Common myeloid progenitor, CD34-positive (primary cell): ENCODE data around the gene SLIT1.

Source experiments
- CTCF ChIA-PET: fragments of 350-600 bp; sonication (Branson Sonifier 250); formaldehyde crosslinking; loops from one replicate; lab custom pipeline; 2021; ENCODE audit warnings: antibody characterized with exemption; lab: Charles Lee
- POLR2A ChIA-PET: fragments of 350-600 bp; sonication (Branson Sonifier 250); formaldehyde crosslinking; loops from one replicate; lab custom pipeline; 2021; ENCODE audit warnings: antibody characterized with exemption; lab: Charles Lee
- DNase-seq, 3 donors: peaks; one replicate each; pipeline versions ENCODE4 v3.0.0 to v3.0.0-alpha.2; 2013
- H3K27ac ChIP-seq, 2 experiments: 1 replicate in 1 of 2; 2 replicates in 1 of 2; pipeline ENCODE4 v1.7.0; 2013; ENCODE audit warnings: inconsistent platforms in 2 of 2, low read length in 2 of 2, mild to moderate bottlenecking in 2 of 2, low read depth in 1 of 2, moderate library complexity in 1 of 2; ENCODE audit not compliant: severe bottlenecking in 2 of 2, insufficient read depth in 1 of 2, poor library complexity in 1 of 2
- H3K27me3 ChIP-seq, 5 experiments: replicated peaks in 2 of 5; 1 replicate in 3 of 5; 2 replicates in 2 of 5; pipeline versions ENCODE4 v1.6.1 to v1.7.0; 2013; ENCODE audit warnings: low read length in 4 of 5, mild to moderate bottlenecking in 2 of 5, moderate library complexity in 2 of 5, inconsistent platforms in 1 of 5; ENCODE audit not compliant: insufficient read depth in 5 of 5, control insufficient read depth in 4 of 5
- H3K36me3 ChIP-seq, 4 experiments: 1 replicate in 2 of 4; 2 replicates in 2 of 4; pipeline versions ENCODE4 v1.6.1 to v1.7.0; 2013; ENCODE audit warnings: low read length in 3 of 4, control low read depth in 1 of 4, mild to moderate bottlenecking in 1 of 4; ENCODE audit not compliant: control insufficient read depth in 4 of 4, insufficient read depth in 4 of 4
- H3K4me1 ChIP-seq, 4 experiments: 1 replicate in 3 of 4; 2 replicates in 1 of 4; pipeline versions ENCODE4 v1.6.1 to v1.7.1; 2013; ENCODE audit warnings: low read length in 3 of 4, mild to moderate bottlenecking in 3 of 4, control low read depth in 1 of 4, inconsistent platforms in 1 of 4, moderate library complexity in 1 of 4; ENCODE audit not compliant: control insufficient read depth in 4 of 4, insufficient read depth in 4 of 4; ENCODE audit errors: control extremely low read depth in 1 of 4
- H3K4me3 ChIP-seq, 7 experiments: 1 replicate in 4 of 7; 2 replicates in 3 of 7; pipeline versions ENCODE4 v1.5.1 to v1.7.0; 2013; ENCODE audit warnings: mild to moderate bottlenecking in 7 of 7, low read length in 6 of 7, moderate library complexity in 6 of 7, inconsistent platforms in 2 of 7, low read depth in 2 of 7, control low read depth in 1 of 7; ENCODE audit not compliant: insufficient read depth in 4 of 7, control insufficient read depth in 1 of 7; ENCODE audit errors: extremely low read depth in 1 of 7
- H3K9me3 ChIP-seq, 5 experiments: 1 replicate in 4 of 5; 2 replicates in 1 of 5; pipeline versions ENCODE4 v1.6.1 to v1.7.1; 2013; ENCODE audit warnings: low read length in 4 of 5, mild to moderate bottlenecking in 2 of 5, inconsistent platforms in 1 of 5, low read depth in 1 of 5, moderate library complexity in 1 of 5; ENCODE audit not compliant: control insufficient read depth in 4 of 5, insufficient read depth in 2 of 5; ENCODE audit errors: control extremely low read depth in 1 of 5
- WGBS: methylation state at CpG from one replicate; pipeline ENCODE4 v1.1.5; 2013; ENCODE audit not compliant: insufficient coverage; 5-methylcytosine and 5-hydroxymethylcytosine counted together

SLIT1 gene

DNA sequence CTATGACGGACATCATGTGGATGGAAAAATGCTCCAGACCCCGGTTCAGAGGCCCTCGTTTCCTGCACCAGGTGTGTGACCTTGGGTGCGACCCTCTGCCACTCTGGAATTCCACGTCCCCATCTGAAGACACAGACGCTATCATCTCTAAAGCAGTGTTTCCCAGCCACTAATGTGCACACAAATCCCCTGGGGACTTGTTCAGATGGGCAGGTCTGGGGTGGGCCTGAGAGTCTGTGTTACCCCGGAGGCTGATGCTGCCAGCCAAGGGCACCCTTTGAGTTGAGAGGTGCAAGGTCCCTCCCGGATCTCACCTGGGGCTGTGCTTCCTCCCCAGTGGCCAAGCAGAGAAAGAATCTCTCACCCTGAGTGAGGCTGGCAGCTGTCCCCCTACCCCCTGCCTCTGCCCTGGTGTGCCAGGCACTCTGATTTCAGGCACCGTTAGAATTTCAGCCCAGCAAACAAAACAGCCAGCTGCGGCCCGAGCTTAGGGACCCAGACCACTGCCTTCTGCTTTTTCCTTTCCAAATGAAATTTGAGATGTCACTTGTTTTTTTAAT, 90.0 kb downstream of the SLIT1 start:
- no peak for DNase-seq
- POLR2A ChIA-PET, result no interaction called here
- Histone ChIP-seq H3K4me1 (no peaks in the 10 kb centered on the region), H3K4me3 (no peak overlapping the region), H3K27me3 (peaks cover 0 to 63% (median 23%) of the 10 kb centered on the region in 5 experiments), H3K27ac (no peak overlapping the region), H3K36me3 (no peaks in the 10 kb centered on the region), H3K9me3 (no peaks in the 10 kb centered on the region)
- CTCF ChIA-PET, result interaction anchor here (0.7 to 2.4 kb wide), 4 partner anchors 8 to 14 kb away, joined by 3 to 6 read pairs (median 4); no protein-coding TSS in a partner anchor
- 31% methylated on average over 9 of the region's 11 CpGs for WGBS

DNA sequence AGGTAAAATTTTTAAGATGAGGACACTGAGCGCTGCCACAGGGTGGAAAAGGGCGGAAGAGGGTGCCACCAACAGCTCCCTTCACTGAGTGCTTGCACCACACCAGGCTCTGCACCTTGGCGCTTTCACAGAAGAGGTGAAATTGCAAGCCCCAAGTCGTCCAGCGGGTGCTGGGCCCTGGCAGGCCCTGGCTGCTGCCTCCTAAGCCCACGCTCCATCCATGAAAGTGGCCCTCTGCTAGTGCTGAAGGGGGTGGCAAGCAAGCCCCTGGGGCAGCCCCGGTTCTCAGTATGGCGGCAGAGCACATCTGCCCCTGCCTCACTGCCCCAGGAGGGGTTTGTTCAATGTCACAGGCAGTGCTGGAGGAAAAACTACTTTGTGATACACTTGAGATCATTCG, 95.1 kb downstream of the SLIT1 start:
- peaks cover 0 to 78% (median 34%) of the 10 kb centered on the region in 5 experiments for H3K27me3 ChIP-seq
- no peaks in the 10 kb centered on the region for H3K36me3 ChIP-seq
- 78% methylated on average over 9 of the region's 9 CpGs for WGBS
- H3K27ac ChIP-seq, result no peak overlapping the region
- H3K4me3 ChIP-seq, result no peak overlapping the region
- CTCF ChIA-PET, result interaction anchor here (7.0 kb wide), 1 partner anchor 10 kb away, joined by 35 read pairs; no protein-coding TSS in a partner anchor
- POLR2A ChIA-PET, result no interaction called here
- no peaks in the 10 kb centered on the region for H3K9me3 ChIP-seq
- no peak for DNase-seq
- no peaks in the 10 kb centered on the region for H3K4me1 ChIP-seq

DNA sequence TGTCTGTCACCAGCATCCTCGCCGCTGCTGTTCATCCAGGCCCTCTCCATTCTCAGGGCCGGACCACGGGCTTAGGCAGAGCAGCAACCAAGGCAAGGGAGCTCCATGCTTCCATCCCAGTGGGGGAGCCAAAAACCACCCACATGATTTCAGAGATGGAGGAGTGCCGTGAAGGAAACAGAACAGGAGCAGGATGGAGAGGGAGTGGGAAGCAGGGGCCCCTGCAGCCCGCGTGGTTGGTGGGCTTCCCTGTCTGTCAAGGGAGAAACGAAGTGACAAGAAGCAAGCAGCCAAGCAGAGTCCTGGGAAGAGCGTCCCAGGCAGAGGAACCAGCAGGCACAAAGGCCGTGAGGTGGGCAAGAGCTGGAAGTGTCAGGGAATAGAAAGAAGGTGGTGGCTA, 95.7 kb downstream of the SLIT1 start:
- Histone ChIP-seq H3K9me3 (no peaks in the 10 kb centered on the region), H3K27ac (no peak overlapping the region), H3K4me1 (no peaks in the 10 kb centered on the region), H3K36me3 (no peaks in the 10 kb centered on the region), H3K27me3 (peaks cover 0 to 72% (median 28%) of the 10 kb centered on the region in 5 experiments), H3K4me3 (no peak overlapping the region)
- CTCF ChIA-PET, result interaction anchor here (0.7 to 7.0 kb wide), 2 partner anchors 9 to 17 kb away, joined by 3 to 35 read pairs; no protein-coding TSS in a partner anchor
- POLR2A ChIA-PET, result no interaction called here
- DNase-seq, result no peak
- WGBS, result 64% methylated on average over 10 of the region's 10 CpGs

DNA sequence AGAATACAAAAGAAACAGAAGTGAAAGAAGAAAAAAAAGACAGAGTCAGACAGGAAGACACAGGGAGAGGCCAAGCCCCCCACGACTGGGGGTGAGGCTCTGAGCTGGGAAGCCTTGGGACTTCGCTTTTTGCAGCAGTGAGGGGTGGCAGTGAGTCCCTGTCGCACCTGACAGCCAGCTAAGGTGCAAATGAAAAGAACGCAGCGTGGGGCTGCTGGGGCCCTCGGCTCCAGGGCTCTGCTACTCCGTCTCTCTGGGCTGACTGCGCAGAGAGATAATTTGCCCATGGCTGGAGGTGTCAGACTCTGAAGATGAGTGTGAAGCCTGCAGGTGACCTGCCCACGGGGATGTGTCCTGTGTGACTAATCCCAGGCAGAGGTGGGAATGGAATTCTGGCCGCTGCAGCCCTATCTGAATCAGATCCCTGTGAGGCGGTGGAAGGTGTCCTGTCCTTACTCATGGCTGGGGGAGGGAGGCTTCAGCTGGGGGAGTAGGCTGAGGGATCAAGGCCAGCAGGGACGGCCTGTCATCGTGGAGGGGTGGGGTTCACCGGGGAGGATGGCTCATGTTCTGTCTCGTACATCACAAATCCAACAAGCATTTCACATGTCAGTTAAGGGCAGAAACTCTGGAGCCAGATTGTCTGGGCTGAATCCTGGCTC, 96.4 kb downstream of the SLIT1 start:
- no peaks in the 10 kb centered on the region for H3K9me3 ChIP-seq
- H3K27ac ChIP-seq, result no peak overlapping the region
- no peak for DNase-seq
- H3K27me3 ChIP-seq, result peaks cover 0 to 66% (median 26%) of the 10 kb centered on the region in 5 experiments
- no peak overlapping the region for H3K4me3 ChIP-seq
- WGBS, result 53% methylated on average over 8 of the region's 15 CpGs
- no peaks in the 10 kb centered on the region for H3K36me3 ChIP-seq
- H3K4me1 ChIP-seq, result no peaks in the 10 kb centered on the region
- ChIA-PET CTCF (interaction anchor here (7.0 kb wide), 1 partner anchor 9 kb away, joined by 35 read pairs; no protein-coding TSS in a partner anchor), POLR2A (no interaction called here)

DNA sequence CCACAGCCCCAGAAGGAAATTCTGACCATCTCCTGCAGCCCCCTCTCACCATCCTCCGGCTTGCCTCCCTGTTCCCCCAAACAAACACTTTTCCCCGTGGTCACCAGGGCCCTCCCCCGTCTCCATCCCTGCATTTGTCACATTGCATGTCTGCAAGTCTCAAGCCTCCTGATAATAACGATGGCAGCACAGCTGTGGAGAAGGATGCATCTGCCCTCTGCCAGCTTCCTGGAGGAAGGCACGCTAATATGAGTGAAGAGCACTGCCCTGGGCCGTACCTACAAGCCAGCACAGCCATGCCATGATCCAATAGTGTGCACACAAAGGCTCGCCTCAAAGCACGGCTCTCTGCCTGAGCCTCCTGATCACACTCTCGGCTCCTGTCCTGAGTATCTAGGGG, 98.5 kb downstream of the SLIT1 start:
- WGBS, result 64% methylated on average over 8 of the region's 9 CpGs
- Histone ChIP-seq H3K9me3 (no peaks in the 10 kb centered on the region), H3K27me3 (peaks cover 0 to 62% (median 21%) of the 10 kb centered on the region in 5 experiments), H3K4me3 (no peak overlapping the region), H3K36me3 (no peaks in the 10 kb centered on the region), H3K4me1 (no peaks in the 10 kb centered on the region), H3K27ac (no peak overlapping the region)
- no peak for DNase-seq
- POLR2A ChIA-PET, result no interaction called here
- CTCF ChIA-PET, result interaction anchor here (3.0 to 7.0 kb wide), 2 partner anchors 7 to 15 kb away, joined by 9 to 35 read pairs; no protein-coding TSS in a partner anchor

DNA sequence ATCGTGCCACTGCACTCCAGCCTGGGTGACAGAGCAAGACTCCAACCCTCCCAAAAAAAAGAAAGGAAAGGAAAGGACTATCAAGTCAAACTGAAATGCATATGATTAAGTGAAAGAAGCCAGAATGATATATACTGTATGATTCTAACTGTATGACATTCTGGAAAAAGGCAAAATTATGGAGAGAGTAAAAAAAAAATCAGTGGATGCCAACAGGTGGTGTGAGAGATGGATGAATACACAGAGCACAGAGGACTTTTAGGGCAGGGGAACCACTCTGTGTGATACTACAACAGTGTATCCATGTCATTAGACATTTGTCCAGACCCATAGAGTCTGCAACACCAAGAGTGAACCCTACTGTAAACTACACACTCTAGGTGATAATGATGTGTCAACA, 99.2 kb downstream of the SLIT1 start:
- ChIA-PET POLR2A (no interaction called here), CTCF (interaction anchor here (3.0 kb wide), 1 partner anchor 14 kb away, joined by 9 read pairs; no protein-coding TSS in a partner anchor)
- no CpG with 5 or more reads among the region's 1 CpG for WGBS
- Histone ChIP-seq H3K4me1 (no peaks in the 10 kb centered on the region), H3K36me3 (no peaks in the 10 kb centered on the region), H3K27ac (no peak overlapping the region), H3K27me3 (peaks cover 0 to 59% (median 21%) of the 10 kb centered on the region in 5 experiments), H3K9me3 (no peaks in the 10 kb centered on the region), H3K4me3 (no peak overlapping the region)
- DNase-seq, result no peak
